ENCODE measurements around the gene NLRC3. TPM values are rescaled to one million over a fixed set of nuclear protein-coding genes. Genes with fewer than 3 reads are reported as not detected.
"Not testable (repeated sequence)": the region's sequence is repeated elsewhere in the genome, so short reads cannot be mapped to it uniquely, and the experiment has no call there.

The NLRC3 gene
- total RNA-seq, 1 donor, result 58.7 TPM

GRCh38 chr16:3518292-3518985, 58.8 kb downstream of the NLRC3 start:
- DNase-seq (ENCODE audit: low read depth in 2 of 3, low spot score in 2 of 3), result no peak

DNA sequence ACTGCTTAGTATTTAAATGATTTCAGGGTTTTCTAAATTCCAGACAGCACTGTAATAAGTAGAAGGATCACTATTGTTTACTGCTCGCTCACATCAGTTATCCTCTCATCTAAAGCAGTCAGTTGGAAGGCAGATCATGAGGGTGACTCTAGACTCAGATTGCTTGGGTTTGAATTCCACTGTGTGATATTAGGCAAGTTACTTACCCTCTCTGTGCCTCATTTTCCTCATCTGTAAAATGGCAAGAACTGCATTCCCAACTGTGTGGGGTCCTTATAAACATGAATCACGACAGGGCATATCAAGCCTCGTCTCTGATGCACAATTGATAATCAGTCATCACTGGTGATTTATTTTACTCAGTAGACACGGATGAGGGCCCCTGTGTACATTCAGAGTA, 61.3 kb downstream of the NLRC3 start:
- DNase-seq (ENCODE audit: low read depth in 2 of 3, low spot score in 2 of 3), result no peak

DNA sequence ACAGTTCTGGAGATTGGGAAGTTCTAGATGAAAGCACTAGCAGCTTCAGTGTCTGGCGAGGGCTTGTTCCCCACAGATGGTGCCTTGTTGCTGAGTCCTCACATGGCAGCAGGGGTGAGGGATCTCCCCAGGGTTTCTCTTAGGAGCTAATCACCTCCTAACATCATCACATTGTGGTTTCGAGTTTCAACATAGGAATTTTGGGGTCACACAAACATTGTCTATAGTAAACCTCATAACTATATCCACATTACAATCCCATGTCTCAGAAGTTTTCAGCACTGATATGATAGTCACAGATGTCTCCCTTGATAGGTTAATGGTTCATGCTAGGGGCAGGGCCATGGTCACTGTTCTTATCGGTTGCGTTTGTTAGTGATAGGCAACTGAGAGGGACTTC, 62.6 kb downstream of the NLRC3 start:
- no peak for DNase-seq (ENCODE audit: low read depth in 2 of 3, low spot score in 2 of 3)

DNA sequence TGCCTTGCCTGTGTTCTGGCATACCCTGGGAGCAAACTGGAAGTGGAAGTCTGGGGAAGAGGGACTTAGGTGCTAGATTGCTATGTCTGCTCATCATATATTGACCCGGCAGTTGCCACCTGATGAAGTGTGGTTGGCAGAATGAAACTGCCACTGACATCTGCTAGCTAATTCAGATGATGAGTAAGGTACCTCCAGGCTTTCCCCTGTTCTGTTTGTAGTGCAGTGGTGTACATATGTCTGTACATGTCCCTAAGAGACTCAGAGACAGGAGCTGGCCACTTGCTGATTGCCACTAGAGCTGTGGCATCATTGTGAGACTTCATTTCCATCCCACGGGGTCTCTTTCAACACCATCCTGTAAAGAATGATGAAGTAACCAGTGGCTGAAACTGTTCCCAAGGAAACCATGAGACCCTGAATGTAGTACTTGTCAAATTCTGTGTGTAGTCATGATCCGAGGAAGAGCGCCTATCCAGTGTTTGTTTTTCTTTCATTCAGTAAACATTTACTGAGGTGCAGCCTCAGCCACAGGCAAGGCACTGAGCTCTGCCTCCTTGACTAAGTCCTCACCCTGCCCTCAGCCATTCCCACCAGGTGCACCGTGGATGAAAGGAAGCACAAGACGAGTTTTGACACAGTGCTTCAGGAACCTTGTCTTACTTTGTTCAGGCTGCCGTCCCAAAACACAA, 63.2 kb downstream of the NLRC3 start:
- no peak for DNase-seq (ENCODE audit: low read depth in 2 of 3, low spot score in 2 of 3)

DNA sequence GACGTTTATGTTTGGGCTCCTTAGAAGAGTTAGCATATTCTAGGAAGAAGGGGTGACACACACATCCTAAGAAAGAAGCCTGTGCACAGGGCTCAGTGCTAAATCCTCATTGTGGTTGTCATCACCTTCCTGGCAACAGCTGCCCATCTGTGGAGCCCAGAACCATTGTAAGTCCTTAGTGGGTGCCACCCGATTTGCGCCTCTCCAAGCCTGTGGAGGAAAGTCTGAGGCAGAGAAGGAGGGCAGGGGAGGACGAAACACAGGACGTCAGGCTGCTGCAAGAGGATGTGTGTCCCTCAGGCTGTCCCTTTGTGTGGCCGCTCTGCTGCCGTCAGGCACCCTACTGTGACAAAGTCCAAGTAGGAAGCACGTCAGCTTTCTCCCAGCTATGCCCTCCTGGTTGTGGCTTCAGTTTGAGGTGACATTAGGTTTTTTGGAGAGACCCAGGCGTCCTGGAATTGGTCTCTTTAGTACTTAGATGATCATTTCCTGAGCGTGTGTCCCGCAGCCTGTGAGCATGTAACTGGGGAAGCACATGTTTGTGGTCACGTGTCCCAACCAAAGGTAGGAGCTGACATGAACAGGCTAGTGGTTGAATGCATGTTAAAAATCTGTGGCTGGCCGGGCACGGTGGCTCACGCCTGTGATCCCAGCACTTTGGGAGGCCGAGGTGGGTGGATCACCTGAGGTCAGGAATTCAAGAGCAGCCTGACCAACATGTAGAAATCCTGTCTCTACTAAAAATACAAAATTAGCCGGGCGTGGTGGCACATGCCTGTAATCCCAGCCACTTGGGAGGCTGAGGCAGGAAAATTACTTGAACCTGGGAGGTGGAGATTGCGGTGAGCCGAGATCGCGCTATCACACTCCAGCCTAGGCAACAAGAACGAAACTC, 65.7 kb downstream of the NLRC3 start:
- DNase-seq (ENCODE audit: low read depth in 2 of 3, low spot score in 2 of 3), result no peak

DNA sequence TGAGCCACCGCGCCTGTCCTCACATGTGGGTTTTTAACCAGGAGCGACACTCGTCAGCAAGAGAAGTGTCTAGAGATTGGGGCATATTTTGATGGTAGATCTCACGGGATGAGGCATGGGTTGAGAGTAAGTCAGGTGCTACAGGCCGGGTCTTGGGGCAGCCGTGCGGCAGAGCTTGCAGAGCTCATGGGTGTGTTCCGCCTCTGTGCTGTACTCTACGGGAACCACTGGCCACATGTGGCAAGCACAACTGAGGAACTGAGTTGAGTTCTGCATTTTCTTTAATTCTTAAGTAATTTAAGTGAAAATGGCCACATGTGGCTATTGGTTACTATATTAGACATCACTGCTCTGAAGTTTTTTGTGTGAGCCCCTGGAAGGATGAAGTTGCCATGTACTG, 66.8 kb downstream of the NLRC3 start:
- no peak for DNase-seq (ENCODE audit: low read depth in 2 of 3, low spot score in 2 of 3)

GRCh38 chr16:3509470-3509928, 67.7 kb downstream of the NLRC3 start:
- DNase-seq (ENCODE audit: low read depth in 2 of 3, low spot score in 2 of 3), result peak; percentile 40 to 63 (median 50)

- no peak for DNase-seq (ENCODE audit: low read depth in 2 of 3, low spot score in 2 of 3)
Measured at GRCh38 chr16:3508736-3509135, 68.5 kb downstream of the NLRC3 start.

DNA sequence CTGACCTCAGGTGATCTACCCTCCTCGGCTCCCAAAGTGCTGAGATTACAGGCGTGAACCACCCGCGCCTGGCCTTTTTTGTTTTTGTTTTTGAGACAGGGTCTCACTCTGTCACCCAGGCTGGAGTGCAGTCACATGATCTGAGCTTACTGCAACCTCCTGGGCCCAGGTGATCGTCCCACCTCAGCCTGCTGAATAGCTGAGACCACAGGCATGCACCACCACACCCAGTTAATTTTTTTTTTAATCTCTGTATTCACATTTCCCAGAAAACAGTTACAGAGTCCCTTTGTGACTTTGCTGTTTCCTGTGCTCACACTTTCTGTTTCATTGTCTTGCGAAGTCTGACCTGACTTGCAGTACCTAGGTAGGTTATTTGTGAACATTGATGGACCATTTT, 73.7 kb downstream of the NLRC3 start:
- peak in 1 of 3 donors; percentile 13 for DNase-seq (ENCODE audit: low read depth in 2 of 3, low spot score in 2 of 3)

GRCh38 chr16:3501783-3502400, 75.3 kb downstream of the NLRC3 start:
- DNase-seq (ENCODE audit: low read depth in 2 of 3, low spot score in 2 of 3), result no peak

- not testable (repeated sequence) for DNase-seq (ENCODE audit: low read depth in 2 of 3, low spot score in 2 of 3)
Measured at GRCh38 chr16:3501412-3501761, 75.8 kb downstream of the NLRC3 start.

- DNase-seq (ENCODE audit: low read depth in 2 of 3, low spot score in 2 of 3), result no peak
Measured at GRCh38 chr16:3498988-3499387, 78.2 kb downstream of the NLRC3 start.

- DNase-seq (ENCODE audit: low read depth in 2 of 3, low spot score in 2 of 3), result no peak
Measured at GRCh38 chr16:3497771-3498170, 79.4 kb downstream of the NLRC3 start.

DNA sequence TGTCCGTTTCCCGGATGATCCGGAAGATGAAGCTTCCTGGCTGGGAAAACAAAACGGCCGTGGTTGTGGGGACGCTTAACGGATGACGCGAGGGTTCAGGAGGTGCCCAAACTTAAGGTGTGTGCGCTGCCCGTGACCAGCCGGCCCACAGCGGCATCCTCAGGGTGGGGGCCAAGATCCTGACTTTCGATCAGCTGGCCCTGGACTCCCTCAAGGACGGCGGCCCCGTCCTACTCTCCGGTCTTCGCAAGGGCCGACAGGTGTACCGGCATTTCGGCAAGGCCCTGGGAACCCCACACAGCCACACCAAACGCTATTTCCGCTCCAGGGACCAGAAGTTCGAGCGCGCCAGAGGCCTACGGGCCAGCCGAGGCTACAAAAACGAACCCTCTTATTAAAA, 80.8 kb downstream of the NLRC3 start:
- no peak for DNase-seq (ENCODE audit: low read depth in 2 of 3, low spot score in 2 of 3)

DNA sequence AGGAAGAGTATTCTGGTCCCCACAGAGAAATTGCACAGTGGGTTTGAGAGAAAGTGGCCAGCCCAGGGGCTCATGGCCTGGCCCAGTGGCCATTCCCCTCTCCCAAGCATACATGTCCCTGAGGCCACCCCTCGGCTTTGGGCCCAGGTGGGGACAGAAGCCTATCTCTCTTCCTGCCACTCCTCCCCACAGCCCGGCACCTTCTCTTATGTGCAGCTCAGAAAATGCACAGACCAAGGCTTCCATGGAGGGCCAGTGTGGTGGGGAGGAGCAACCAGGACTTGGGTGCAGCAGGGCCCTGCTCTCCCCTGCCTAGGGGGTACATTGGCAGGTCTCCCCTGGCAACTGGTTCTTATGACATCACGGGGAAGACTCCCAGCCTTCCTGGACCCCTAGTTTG, 82.0 kb downstream of the NLRC3 start, which contains the start of gene C16orf90:
Gene C16orf90, minus strand, starts transcription at position 314 of the 400 bp plus-strand sequence. Its CDS starts 68 bp downstream, at position 246.
- no peak for DNase-seq (ENCODE audit: low read depth in 2 of 3, low spot score in 2 of 3)

- no peak for DNase-seq (ENCODE audit: low read depth in 2 of 3, low spot score in 2 of 3)
Measured at GRCh38 chr16:3494386-3494973, 82.7 kb downstream of the NLRC3 start.

GRCh38 chr16:3492356-3492755, 84.8 kb downstream of the NLRC3 start:
- DNase-seq (ENCODE audit: low read depth in 2 of 3, low spot score in 2 of 3), result no peak

GRCh38 chr16:3490911-3491629, 86.1 kb downstream of the NLRC3 start:
- DNase-seq (ENCODE audit: low read depth in 2 of 3, low spot score in 2 of 3), result no peak

Measured in hematopoietic multipotent progenitor cell (in vitro differentiated cells).